Vagina (tissue), 2 donors: ENCODE results near the gene RBM33.

Experiments
- CTCF ChIP-seq, 3 experiments: fragments of 450-650 bp in 2 of 3; fragments of 200-600 bp in 1 of 3; sonication (generic) in 1 of 3; IDR thresholded peaks; one replicate each; pipeline ENCODE4 v1.5.1; 2017 to 2019; ENCODE audit warnings: antibody characterized with exemption in 3 of 3, mild to moderate bottlenecking in 2 of 3, moderate library complexity in 2 of 3
- POLR2A ChIP-seq, 2 donors: fragments of 450-650 bp; IDR thresholded peaks; one replicate each; pipeline ENCODE4 v1.6.1; 2017; ENCODE audit warnings: antibody characterized with exemption in 2 of 2, mild to moderate bottlenecking in 2 of 2, moderate library complexity in 2 of 2
- POLR2AphosphoS5 ChIP-seq, 2 donors: sonication (generic); formaldehyde crosslinking; IDR thresholded peaks; one replicate each; pipeline ENCODE4 v1.9.0; 2017; ENCODE audit warnings: antibody characterized with exemption in 2 of 2, mild to moderate bottlenecking in 2 of 2, low read depth in 1 of 2; ENCODE audit not compliant: insufficient read depth in 1 of 2

- no peak for TF ChIP-seq CTCF (IDR thresholded peaks at IDR 0.05)
- no peak for TF ChIP-seq POLR2A (IDR thresholded peaks at IDR 0.05)
- TF ChIP-seq POLR2AphosphoS5 (IDR thresholded peaks at IDR 0.05; ENCODE audit: insufficient read depth in 1 of 2, low read depth in 1 of 2): no peak
These were observed 93.1 kb downstream of the RBM33 start for GRCh38 chr7:155737590-155737989.
